ENCODE data around the gene TTC38.

TTC38 gene

DNA sequence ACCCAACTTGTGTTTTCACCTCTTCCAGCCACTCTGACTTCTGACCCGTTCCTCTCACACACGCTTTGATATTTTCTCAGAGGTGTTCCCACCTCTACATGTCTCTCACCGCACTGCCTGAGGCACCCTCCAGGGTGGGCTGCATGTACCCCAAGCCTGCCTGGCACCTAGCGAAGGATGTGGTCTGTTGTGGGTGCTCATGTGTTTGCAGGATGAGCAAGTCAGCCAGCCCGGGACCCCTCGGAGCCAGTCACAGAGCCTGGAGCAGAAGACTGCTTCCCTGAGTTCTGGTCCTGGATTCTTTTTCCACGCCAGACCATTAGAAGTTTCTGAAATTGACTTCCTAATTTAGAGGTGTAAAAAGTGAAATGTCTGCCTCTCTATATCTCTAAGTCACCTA, 32.7 kb downstream of the TTC38 start:
- no peak overlapping the region for H3K14ac ChIP-seq (ENCODE audit: low read length)
- no CpG with 5 or more reads among the region's 7 CpGs for WGBS (ENCODE audit: extremely low coverage, insufficient coverage, insufficient read length)
- H3K4me3 ChIP-seq (ENCODE audit: low read depth, low read length), result no peak overlapping the region
- H2BK12ac ChIP-seq (ENCODE audit: low read length), result no peak overlapping the region
- no peak overlapping the region for H3K23ac ChIP-seq (ENCODE audit: low read length)
- DNase-seq, result no peak
- no peak overlapping the region for H2AFZ ChIP-seq (ENCODE audit: insufficient read depth, low read length, poor library complexity)
- H2BK5ac ChIP-seq (ENCODE audit: low read depth, low read length, poor library complexity), result no peak overlapping the region
- no peak overlapping the region for H3K4ac ChIP-seq (ENCODE audit: low read depth, low read length)
- H3K4me2 ChIP-seq (ENCODE audit: low read length), result no peak overlapping the region
- no peak overlapping the region for H3K27ac ChIP-seq (ENCODE audit: low read depth, low read length)
- no peak overlapping the region for H2BK120ac ChIP-seq (ENCODE audit: insufficient read depth, low read length, poor library complexity)
- H3K18ac ChIP-seq (ENCODE audit: low read length), result no peak overlapping the region
- peaks cover 6 to 10% of the 10 kb centered on the region in 2 experiments for H3K4me1 ChIP-seq (ENCODE audit: control insufficient read depth in 1 of 2, insufficient read depth in 2 of 2, low read length in 2 of 2)
- peaks cover 12% of the 10 kb centered on the region for H3K79me2 ChIP-seq (ENCODE audit: control insufficient read depth, insufficient read depth, low read length, poor library complexity)
- H3K36me3 ChIP-seq (ENCODE audit: control insufficient read depth in 1 of 2, insufficient read depth in 2 of 2, low read length in 2 of 2), result peaks cover 16 to 26% of the 10 kb centered on the region in 2 experiments
- H2AK5ac ChIP-seq (ENCODE audit: low read length), result no peak overlapping the region
- no peak overlapping the region for H4K8ac ChIP-seq (ENCODE audit: low read depth, low read length)
- H3K9ac ChIP-seq (ENCODE audit: low read length), result no peak overlapping the region
- H4K91ac ChIP-seq (ENCODE audit: low read depth, low read length), result no peak overlapping the region
- H3K79me1 ChIP-seq (ENCODE audit: low read length), result peaks cover 10% of the 10 kb centered on the region
- no peaks in the 10 kb centered on the region for H3K27me3 ChIP-seq (ENCODE audit: insufficient read depth, low read length)
- no peaks in the 10 kb centered on the region for H3K9me3 ChIP-seq (ENCODE audit: insufficient read depth, low read depth, low read length)
- no peak overlapping the region for H4K12ac ChIP-seq (ENCODE audit: low read depth, low read length)

DNA sequence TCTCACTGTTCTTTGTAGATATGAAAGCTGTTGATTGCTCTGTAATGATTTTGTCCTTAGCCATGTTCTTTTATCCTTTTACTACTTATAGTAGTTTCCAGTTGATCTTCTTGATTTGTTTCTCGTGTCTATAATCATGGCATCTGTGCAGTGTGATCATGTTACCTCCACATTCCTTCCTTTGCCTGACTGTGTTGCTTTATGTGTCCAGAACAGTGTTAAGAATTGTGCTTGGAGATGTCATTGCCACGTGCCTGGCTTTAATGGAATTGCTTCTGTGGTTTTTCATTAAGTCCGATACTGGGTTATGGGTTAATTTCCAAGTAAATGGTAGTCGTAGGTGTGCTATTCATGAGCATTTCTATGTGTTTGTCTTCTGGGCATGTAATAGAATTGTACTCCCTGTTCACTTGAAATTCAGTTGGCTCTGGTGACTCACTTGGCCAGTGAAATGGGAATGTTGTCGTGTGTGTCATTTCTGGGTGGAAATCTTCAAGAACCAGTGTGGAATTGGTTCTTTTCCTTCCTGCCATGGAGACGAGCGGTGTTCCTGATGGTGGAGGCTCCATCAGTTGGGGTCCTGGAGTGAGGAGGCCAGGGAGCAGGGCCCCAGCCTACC, 35.6 kb downstream of the TTC38 start:
- no peak overlapping the region for H4K8ac ChIP-seq (ENCODE audit: low read depth, low read length)
- H3K79me1 ChIP-seq (ENCODE audit: low read length), result no peaks in the 10 kb centered on the region
- H3K27me3 ChIP-seq (ENCODE audit: insufficient read depth, low read length), result no peaks in the 10 kb centered on the region
- H3K4me3 ChIP-seq (ENCODE audit: low read depth, low read length), result no peak overlapping the region
- H3K9ac ChIP-seq (ENCODE audit: low read length), result no peak overlapping the region
- H4K12ac ChIP-seq (ENCODE audit: low read depth, low read length), result no peak overlapping the region
- H3K18ac ChIP-seq (ENCODE audit: low read length), result no peak overlapping the region
- peak overlapping the region; percentile 82 for H3K4ac ChIP-seq (ENCODE audit: low read depth, low read length)
- peaks cover 19 to 28% of the 10 kb centered on the region in 2 experiments for H3K36me3 ChIP-seq (ENCODE audit: control insufficient read depth in 1 of 2, insufficient read depth in 2 of 2, low read length in 2 of 2)
- no peak overlapping the region for H2BK120ac ChIP-seq (ENCODE audit: insufficient read depth, low read length, poor library complexity)
- no peak overlapping the region for H2AFZ ChIP-seq (ENCODE audit: insufficient read depth, low read length, poor library complexity)
- no peaks in the 10 kb centered on the region for H3K9me3 ChIP-seq (ENCODE audit: insufficient read depth, low read depth, low read length)
- H2BK5ac ChIP-seq (ENCODE audit: low read depth, low read length, poor library complexity), result no peak overlapping the region
- no peak overlapping the region for H4K91ac ChIP-seq (ENCODE audit: low read depth, low read length)
- DNase-seq, result no peak
- H3K14ac ChIP-seq (ENCODE audit: low read length), result no peak overlapping the region
- H2BK12ac ChIP-seq (ENCODE audit: low read length), result no peak overlapping the region
- peaks cover 0 to 4% of the 10 kb centered on the region in 2 experiments for H3K4me1 ChIP-seq (ENCODE audit: control insufficient read depth in 1 of 2, insufficient read depth in 2 of 2, low read length in 2 of 2)
- no CpG with 5 or more reads among the region's 7 CpGs for WGBS (ENCODE audit: extremely low coverage, insufficient coverage, insufficient read length)
- no peak overlapping the region for H3K4me2 ChIP-seq (ENCODE audit: low read length)
- peaks cover 3% of the 10 kb centered on the region for H3K79me2 ChIP-seq (ENCODE audit: control insufficient read depth, insufficient read depth, low read length, poor library complexity)
- H3K23ac ChIP-seq (ENCODE audit: low read length), result no peak overlapping the region
- no peak overlapping the region for H2AK5ac ChIP-seq (ENCODE audit: low read length)
- no peak overlapping the region for H3K27ac ChIP-seq (ENCODE audit: low read depth, low read length)

DNA sequence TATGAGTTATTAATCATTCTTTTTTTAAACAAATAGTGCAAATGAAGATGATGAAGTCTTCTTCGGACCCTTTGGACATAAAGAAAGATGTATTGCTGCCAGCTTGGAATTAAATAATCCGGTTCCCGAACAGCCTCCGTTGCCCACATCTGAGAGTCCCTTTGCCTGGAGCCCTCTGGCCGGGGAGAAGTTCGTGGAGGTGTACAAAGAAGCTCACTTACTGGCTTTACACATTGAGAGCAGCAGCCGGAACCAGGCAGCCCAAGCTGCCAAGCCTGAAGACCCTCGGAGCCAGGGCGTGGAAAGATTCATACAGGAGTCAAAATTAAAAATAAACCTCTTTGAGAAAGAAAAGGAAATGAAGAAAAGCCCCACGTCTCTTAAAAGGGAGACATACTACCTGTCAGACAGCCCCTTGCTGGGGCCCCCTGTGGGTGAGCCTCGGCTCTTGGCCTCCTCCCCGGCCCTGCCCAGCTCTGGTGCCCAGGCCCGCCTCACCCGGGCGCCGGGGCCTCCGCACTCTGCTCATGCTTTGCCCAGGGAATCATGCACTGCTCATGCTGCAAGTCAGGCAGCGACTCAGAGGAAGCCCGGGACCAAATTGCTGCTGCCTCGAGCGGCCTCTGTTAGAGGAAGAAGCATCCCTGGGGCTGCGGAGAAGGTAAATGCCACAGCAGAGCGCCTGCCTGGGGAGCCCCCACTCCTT, 40.6 kb downstream of the TTC38 start:
- peak overlapping the region; percentile 71 for H4K12ac ChIP-seq (ENCODE audit: low read depth, low read length)
- no peak overlapping the region for H3K4me3 ChIP-seq (ENCODE audit: low read depth, low read length)
- H3K4ac ChIP-seq (ENCODE audit: low read depth, low read length), result no peak overlapping the region
- H3K27ac ChIP-seq (ENCODE audit: low read depth, low read length), result no peak overlapping the region
- H3K4me2 ChIP-seq (ENCODE audit: low read length), result no peak overlapping the region
- H3K18ac ChIP-seq (ENCODE audit: low read length), result peak overlapping the region; percentile 73
- H3K79me2 ChIP-seq (ENCODE audit: control insufficient read depth, insufficient read depth, low read length, poor library complexity), result peaks cover 3% of the 10 kb centered on the region
- H3K79me1 ChIP-seq (ENCODE audit: low read length), result no peaks in the 10 kb centered on the region
- no peaks in the 10 kb centered on the region for H3K27me3 ChIP-seq (ENCODE audit: insufficient read depth, low read length)
- H3K9ac ChIP-seq (ENCODE audit: low read length), result no peak overlapping the region
- no peaks in the 10 kb centered on the region for H3K4me1 ChIP-seq (ENCODE audit: control insufficient read depth in 1 of 2, insufficient read depth in 2 of 2, low read length in 2 of 2)
- no peak overlapping the region for H2BK120ac ChIP-seq (ENCODE audit: insufficient read depth, low read length, poor library complexity)
- no peak overlapping the region for H2AK5ac ChIP-seq (ENCODE audit: low read length)
- H2AFZ ChIP-seq (ENCODE audit: insufficient read depth, low read length, poor library complexity), result no peak overlapping the region
- no peak overlapping the region for H3K23ac ChIP-seq (ENCODE audit: low read length)
- no CpG with 5 or more reads among the region's 23 CpGs for WGBS (ENCODE audit: extremely low coverage, insufficient coverage, insufficient read length)
- no peak overlapping the region for H4K91ac ChIP-seq (ENCODE audit: low read depth, low read length)
- DNase-seq, result no peak
- H4K8ac ChIP-seq (ENCODE audit: low read depth, low read length), result no peak overlapping the region
- H3K14ac ChIP-seq (ENCODE audit: low read length), result no peak overlapping the region
- H3K9me3 ChIP-seq (ENCODE audit: insufficient read depth, low read depth, low read length), result no peaks in the 10 kb centered on the region
- peaks cover 31 to 33% of the 10 kb centered on the region in 2 experiments for H3K36me3 ChIP-seq (ENCODE audit: control insufficient read depth in 1 of 2, insufficient read depth in 2 of 2, low read length in 2 of 2)
- no peak overlapping the region for H2BK12ac ChIP-seq (ENCODE audit: low read length)
- H2BK5ac ChIP-seq (ENCODE audit: low read depth, low read length, poor library complexity), result no peak overlapping the region

DNA sequence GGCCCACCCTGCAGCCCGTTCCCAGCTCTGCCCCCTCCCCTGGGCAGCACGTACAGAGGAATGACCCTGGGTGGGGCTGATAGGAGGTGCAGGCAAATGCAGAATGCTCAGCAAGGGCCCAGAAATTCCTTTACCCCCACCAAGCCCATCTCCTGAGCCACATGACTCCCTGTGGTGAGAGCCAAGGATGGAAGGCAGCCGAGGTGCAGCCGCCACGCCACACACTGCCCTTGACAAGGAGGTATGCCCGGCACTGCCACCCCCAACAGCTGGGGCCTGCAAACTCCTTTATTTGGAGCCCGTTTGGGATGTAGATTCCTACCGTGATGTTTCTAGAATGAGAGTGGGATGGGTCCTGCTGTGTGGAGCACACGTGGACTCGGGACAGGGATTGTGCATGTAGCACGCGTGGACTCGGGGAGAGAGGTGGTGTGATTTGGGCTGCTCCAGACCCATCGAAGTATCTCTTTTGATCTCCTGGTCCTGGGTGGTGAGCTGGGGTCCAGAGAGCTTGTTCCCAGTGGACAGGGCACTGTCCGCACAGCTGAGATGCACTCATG, 41.8 kb downstream of the TTC38 start:
- no peak overlapping the region for H4K91ac ChIP-seq (ENCODE audit: low read depth, low read length)
- no peak overlapping the region for H2BK5ac ChIP-seq (ENCODE audit: low read depth, low read length, poor library complexity)
- H3K27ac ChIP-seq (ENCODE audit: low read depth, low read length), result no peak overlapping the region
- DNase-seq, result no peak
- H3K79me1 ChIP-seq (ENCODE audit: low read length), result no peaks in the 10 kb centered on the region
- H3K9ac ChIP-seq (ENCODE audit: low read length), result no peak overlapping the region
- H3K36me3 ChIP-seq (ENCODE audit: control insufficient read depth in 1 of 2, insufficient read depth in 2 of 2, low read length in 2 of 2), result peaks cover 36 to 41% of the 10 kb centered on the region in 2 experiments
- WGBS (ENCODE audit: extremely low coverage, insufficient coverage, insufficient read length), result no CpG with 5 or more reads among the region's 15 CpGs
- no peak overlapping the region for H2BK120ac ChIP-seq (ENCODE audit: insufficient read depth, low read length, poor library complexity)
- H3K79me2 ChIP-seq (ENCODE audit: control insufficient read depth, insufficient read depth, low read length, poor library complexity), result no peaks in the 10 kb centered on the region
- no peaks in the 10 kb centered on the region for H3K9me3 ChIP-seq (ENCODE audit: insufficient read depth, low read depth, low read length)
- H4K8ac ChIP-seq (ENCODE audit: low read depth, low read length), result no peak overlapping the region
- H3K27me3 ChIP-seq (ENCODE audit: insufficient read depth, low read length), result no peaks in the 10 kb centered on the region
- H3K23ac ChIP-seq (ENCODE audit: low read length), result no peak overlapping the region
- H4K12ac ChIP-seq (ENCODE audit: low read depth, low read length), result no peak overlapping the region
- H2BK12ac ChIP-seq (ENCODE audit: low read length), result no peak overlapping the region
- H3K4me3 ChIP-seq (ENCODE audit: low read depth, low read length), result no peak overlapping the region
- no peak overlapping the region for H2AFZ ChIP-seq (ENCODE audit: insufficient read depth, low read length, poor library complexity)
- H3K4me1 ChIP-seq (ENCODE audit: control insufficient read depth in 1 of 2, insufficient read depth in 2 of 2, low read length in 2 of 2), result no peaks in the 10 kb centered on the region
- no peak overlapping the region for H2AK5ac ChIP-seq (ENCODE audit: low read length)
- no peak overlapping the region for H3K4ac ChIP-seq (ENCODE audit: low read depth, low read length)
- no peak overlapping the region for H3K14ac ChIP-seq (ENCODE audit: low read length)
- no peak overlapping the region for H3K18ac ChIP-seq (ENCODE audit: low read length)
- H3K4me2 ChIP-seq (ENCODE audit: low read length), result no peak overlapping the region

All from trophoblast cell (in vitro differentiated cells and primary cell).